Measurements from ENCODE around the gene SIM1. TPM values are rescaled to one million over a fixed set of nuclear protein-coding genes. Genes with fewer than 3 reads are reported as not detected.

The SIM1 gene
- total RNA-seq, 1 experiment from 2014 or later = not detected

- POLR2A ChIA-PET = no interaction called here
- no peak for ATAC-seq
- H4K20me1 ChIP-seq (ENCODE audit: insufficient read depth) = no peaks in the 10 kb centered on the region
Observed at GRCh38 chr6:100378576-100378975, 86.1 kb downstream of the SIM1 start.

More at GRCh38 chr6:100378576-100378975, 86.1 kb downstream of the SIM1 start:
- BruUV-seq (replicated peaks) = no TSS peak
- H3K27ac ChIP-seq (ENCODE audit: low read depth, low read length) = no peak overlapping the region
- H3K9me2 ChIP-seq (ENCODE audit: insufficient read depth) = no peaks in the 10 kb centered on the region
- H3K79me2 ChIP-seq (ENCODE audit: insufficient read depth, low read length) = no peaks in the 10 kb centered on the region
- no peak overlapping the region for H2AFZ ChIP-seq (ENCODE audit: low read depth, low read length, poor library complexity, severe bottlenecking)
- ChIA-PET RAD21 (ENCODE audit: low non-redundant PET in 1 of 2, low total read pairs in 2 of 2, uncharacterized antibody in 2 of 2, unreplicated experiment in 2 of 2) (no interaction called here), CTCF (no interaction called here)
- no peak overlapping the region for H3K4me2 ChIP-seq (ENCODE audit: low read length)
- no peaks in the 10 kb centered on the region for H3K4me1 ChIP-seq (ENCODE audit: control insufficient read depth in 1 of 2, insufficient read depth in 2 of 2, low read length in 2 of 2)
- no peaks in the 10 kb centered on the region for H3K27me3 ChIP-seq (ENCODE audit: insufficient read depth, low read length)
- H3K9me3 ChIP-seq (ENCODE audit: control insufficient read depth in 1 of 2, insufficient read depth in 1 of 2, low read depth in 1 of 2, low read length in 2 of 2) = no peaks in the 10 kb centered on the region
- no peak overlapping the region for H3K9ac ChIP-seq (ENCODE audit: low read length)
- intact Hi-C loops (cut with micrococcal nuclease) = no loop called here
- TF ChIP-seq ZBTB33 (IDR thresholded peaks at IDR 0.05; ENCODE audit: extremely low read depth, insufficient replicate concordance, low read length) (no peak), CBX3 (IDR thresholded peaks at IDR 0.05; ENCODE audit: low read depth) (no peak), EZH2phosphoT487 (IDR thresholded peaks at IDR 0.05; ENCODE audit: borderline replicate concordance) (no peak), RAD21 (IDR thresholded peaks at IDR 0.05; ENCODE audit: low read depth) (no peak), POLR2AphosphoS5 (IDR thresholded peaks at IDR 0.05; ENCODE audit: low read depth, low read length) (no peak), CTCF (IDR thresholded peaks at IDR 0.05 in 2 of 3, conservative IDR thresholded peaks at IDR 0.05 in 1 of 3; ENCODE audit: borderline replicate concordance in 1 of 3, insufficient read depth in 1 of 3, low read depth in 2 of 3, low read length in 2 of 3) (no peak), JUND (IDR thresholded peaks at IDR 0.05) (no peak), MAX (IDR thresholded peaks at IDR 0.05) (no peak), YY1 (IDR thresholded peaks at IDR 0.05; ENCODE audit: extremely low read depth, insufficient replicate concordance, low read depth, low read length) (no peak), EZH2 (IDR thresholded peaks at IDR 0.05) (no peak), SIN3A (IDR thresholded peaks at IDR 0.05; ENCODE audit: low read depth) (no peak), REST (IDR thresholded peaks at IDR 0.05; ENCODE audit: low read depth) (no peak), CEBPB (IDR thresholded peaks at IDR 0.05; ENCODE audit: low read depth) (no peak), ELF1 (IDR thresholded peaks at IDR 0.05; ENCODE audit: borderline replicate concordance, low read depth) (no peak)
- DNase-seq (ENCODE audit: low read depth, low spot score) = no peak
- no peaks in the 10 kb centered on the region for H3K36me3 ChIP-seq (ENCODE audit: control insufficient read depth in 1 of 2, insufficient read depth in 2 of 2, low read length in 2 of 2)
- H3K4me3 ChIP-seq (replicated peaks in 1 of 2; ENCODE audit: low read depth in 1 of 2, low read length in 2 of 2) = no peak overlapping the region
